Brain microvascular endothelial cell (primary cell): ENCODE results near the gene RNASE4.
"Not testable (repeated sequence)": the region's sequence is repeated elsewhere in the genome, so short reads cannot be mapped to it uniquely, and the experiment has no call there.

Experiments used
- DNase-seq: peaks from one replicate; pipeline ENCODE4 v3.0.0-alpha.2; 2020
- H3K27ac ChIP-seq: fragments of 250-450 bp; sonication (Bioruptor Pico); 2 replicates; pipeline ENCODE4 v1.5.1; 2020; ENCODE audit warnings: mild to moderate bottlenecking, moderate library complexity
- H3K27me3 ChIP-seq: fragments of 250-450 bp; sonication (Bioruptor Pico); replicated peaks from 2 replicates; pipeline ENCODE4 v1.5.1; 2020; ENCODE audit warnings: mild to moderate bottlenecking
- H3K36me3 ChIP-seq: fragments of 250-450 bp; sonication (Bioruptor Pico); replicated peaks from 2 replicates; pipeline ENCODE4 v1.5.1; 2020; ENCODE audit warnings: mild to moderate bottlenecking
- H3K4me3 ChIP-seq: 2 replicates; pipeline ENCODE4 v1.5.1; 2011; ENCODE audit warnings: low read depth, mild to moderate bottlenecking, control low read depth, low read length, moderate library complexity
- CTCF ChIP-seq: IDR thresholded peaks from 2 replicates; pipeline ENCODE4 v1.5.1; 2011; ENCODE audit warnings: low read depth, mild to moderate bottlenecking, moderate library complexity, low read length, control low read depth, inconsistent platforms; ENCODE audit errors: missing control alignments
- in situ Hi-C: cut with HindIII; loops from 2 replicates; pipeline ENCODE4 v1.10.0; 2017; ENCODE audit warnings: low sequenced_read_pairs, low pct_ligation_motif_present

RNASE4 gene

GRCh38 chr14:20683891-20684661 lies at the start of gene RNASE4:
Gene RNASE4, plus strand, starts transcription at chr14:20684560. Its CDS starts 14,812 bp downstream, at chr14:20699372.
- no peaks in the 10 kb centered on the region for H3K27me3 ChIP-seq
- no peaks in the 10 kb centered on the region for H3K36me3 ChIP-seq
- peak within 1 kb of the TSS; percentile 88 for H3K4me3 ChIP-seq
- peak; percentile 95 for DNase-seq
- peak within 1 kb of the TSS; percentile 98 for H3K27ac ChIP-seq
- no peak for TF ChIP-seq CTCF
- in situ Hi-C loops = no loop called here

GRCh38 chr14:20641591-20641990 lies 42.8 kb upstream of the RNASE4 start, which contains the start of gene OR6S1:
Gene OR6S1, minus strand, starts transcription at chr14:20641691. Its CDS starts 0 bp downstream, at chr14:20641691.
- H3K27ac ChIP-seq = no peak within 1 kb of the TSS
- no peak for TF ChIP-seq CTCF
- H3K36me3 ChIP-seq = no peaks in the 10 kb centered on the region
- in situ Hi-C loops = no loop called here
- DNase-seq = no peak
- H3K4me3 ChIP-seq = no peak within 1 kb of the TSS
- peaks cover 2% of the 10 kb centered on the region for H3K27me3 ChIP-seq

DNA sequence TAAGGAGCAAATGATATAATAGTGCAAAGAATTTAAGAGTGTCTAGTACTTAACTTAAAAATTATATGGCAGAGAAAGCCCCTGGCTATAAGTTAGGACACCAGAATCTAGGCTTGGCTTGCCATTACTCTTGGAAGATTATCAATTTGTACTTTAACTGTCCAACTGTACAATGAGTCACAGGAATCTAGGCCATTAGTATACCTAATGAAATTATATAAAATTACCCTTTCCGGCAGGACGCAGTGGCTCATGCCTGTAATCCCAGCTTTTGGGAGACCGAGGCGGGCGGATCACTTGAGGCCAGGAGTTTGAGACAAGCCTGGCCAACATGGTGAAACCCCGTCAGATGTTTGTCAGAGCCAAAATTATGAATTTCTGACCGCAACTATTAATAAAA lies 42.2 kb upstream of the RNASE4 start:
- no peak for DNase-seq
- Histone ChIP-seq H3K27me3 (peaks cover 2% of the 10 kb centered on the region), H3K27ac (no peak overlapping the region), H3K36me3 (no peaks in the 10 kb centered on the region), H3K4me3 (no peak overlapping the region)
- in situ Hi-C loops = no loop called here
- no peak for TF ChIP-seq CTCF

GRCh38 chr14:20642755-20643154 lies 41.6 kb upstream of the RNASE4 start:
- H3K4me3 ChIP-seq, H3K27me3 ChIP-seq, DNase-seq, H3K36me3 ChIP-seq, H3K27ac ChIP-seq, in situ Hi-C loops: not testable (repeated sequence)

DNA sequence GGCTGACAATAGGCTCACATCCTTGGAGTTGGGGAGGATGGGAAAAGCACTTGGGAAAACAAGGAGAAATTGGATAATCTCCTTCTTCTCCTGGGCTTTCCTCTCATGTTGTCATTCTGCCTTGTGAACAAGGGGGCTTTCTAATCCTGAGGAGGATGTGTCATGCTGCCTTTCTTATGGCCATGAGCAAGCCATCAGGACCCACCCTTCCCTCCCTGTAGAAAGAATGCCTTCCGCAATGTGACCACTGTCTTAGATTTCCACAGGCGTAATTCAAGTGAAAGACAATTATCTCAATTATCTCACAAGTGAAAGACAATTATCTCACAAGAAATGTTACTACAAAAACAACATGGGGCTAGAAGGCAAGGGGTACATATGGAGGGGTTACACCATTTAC lies 39.8 kb upstream of the RNASE4 start:
- peaks cover 2% of the 10 kb centered on the region for H3K27me3 ChIP-seq

DNA sequence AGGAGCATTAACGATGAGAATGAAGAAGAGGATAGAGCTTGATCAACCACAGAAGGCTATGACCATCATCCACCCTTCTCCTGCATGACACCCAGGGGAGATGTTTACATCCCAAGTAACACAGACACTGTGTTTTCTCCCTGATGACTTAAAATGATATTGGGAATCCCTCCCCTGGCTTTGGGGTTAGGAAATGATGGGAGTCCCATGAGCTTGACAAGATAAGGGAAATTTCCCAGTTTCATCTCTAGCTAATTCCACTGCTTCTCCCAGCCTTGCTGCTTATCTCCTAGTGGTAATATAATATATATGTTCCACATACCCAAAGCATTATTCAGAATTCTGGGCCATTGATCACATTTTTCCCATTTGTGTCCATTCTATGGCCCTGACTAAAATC lies 38.9 kb upstream of the RNASE4 start:
- no peak overlapping the region for H3K4me3 ChIP-seq
- no peak overlapping the region for H3K27ac ChIP-seq
- in situ Hi-C loops = no loop called here
- no peaks in the 10 kb centered on the region for H3K36me3 ChIP-seq
- peaks cover 2% of the 10 kb centered on the region for H3K27me3 ChIP-seq
- DNase-seq = no peak
- TF ChIP-seq CTCF = no peak

More for the DNA sequence above, 39.8 kb upstream of the RNASE4 start:
- H3K27ac ChIP-seq = no peak overlapping the region
- H3K36me3 ChIP-seq = no peaks in the 10 kb centered on the region
- in situ Hi-C loops = no loop called here
- no peak for TF ChIP-seq CTCF
- no peak for DNase-seq
- no peak overlapping the region for H3K4me3 ChIP-seq
